ENCODE results near the gene THADA. TPM values are rescaled to one million over a fixed set of nuclear protein-coding genes. Genes with fewer than 3 reads are reported as not detected.

Gene THADA
- total RNA-seq, 1 experiment from 2014 or later = 29.4 TPM

- H2AFZ ChIP-seq (ENCODE audit: low read length) = no peak overlapping the region
Observed at GRCh38 chr2:43444989-43445645, 150.7 kb downstream of the THADA start.

DNA sequence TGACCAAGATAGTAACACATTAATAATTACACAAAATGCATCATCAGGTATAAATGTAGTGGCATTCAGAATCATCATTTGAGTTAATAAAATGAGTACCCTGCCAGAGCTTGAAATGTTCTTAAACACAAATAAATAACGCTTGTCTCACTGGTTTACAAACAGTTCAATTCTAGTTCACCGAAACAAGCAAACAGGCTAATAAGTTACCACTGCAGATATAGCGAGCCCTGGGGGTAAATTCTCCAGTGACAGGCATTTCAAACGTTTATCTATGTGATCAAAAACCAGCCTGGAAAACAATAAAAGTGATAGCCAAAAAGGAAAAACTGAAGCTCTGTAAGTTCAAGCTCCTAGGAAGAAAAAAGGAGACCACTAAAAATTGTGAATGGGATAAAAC lies 152.6 kb downstream of the THADA start:
- Histone ChIP-seq H3K79me2 (ENCODE audit: low read length) (no peaks in the 10 kb centered on the region), H3K9me2 (replicated peaks; ENCODE audit: insufficient read depth, low read length) (no peaks in the 10 kb centered on the region; the same call in 1 of the 2 replicates), H3K9ac (ENCODE audit: low read length) (no peak overlapping the region), H3K4me3 (ENCODE audit: low read length) (no peak overlapping the region), H3K27me3 (ENCODE audit: low read length) (no peaks in the 10 kb centered on the region), H3K36me3 (ENCODE audit: insufficient read depth, low read length) (no peaks in the 10 kb centered on the region), H3K9me3 (ENCODE audit: low read length) (no peaks in the 10 kb centered on the region), H4K20me1 (ENCODE audit: insufficient read depth, low read depth, low read length) (no peaks in the 10 kb centered on the region), H3K4me1 (ENCODE audit: low read length) (peaks cover 3% of the 10 kb centered on the region; the same call in 1 of the 2 replicates), H3K4me2 (ENCODE audit: low read depth, low read length, poor library complexity, severe bottlenecking) (no peak overlapping the region), H2AFZ (ENCODE audit: low read length) (no peak overlapping the region), H3K27ac (ENCODE audit: low read length) (no peak overlapping the region)
- DNase-seq = no peak

More at GRCh38 chr2:43444989-43445645, 150.7 kb downstream of the THADA start:
- Histone ChIP-seq H3K27me3 (ENCODE audit: low read length) (no peaks in the 10 kb centered on the region), H3K9ac (ENCODE audit: low read length) (no peak overlapping the region), H3K27ac (ENCODE audit: low read length) (no peak overlapping the region), H3K79me2 (ENCODE audit: low read length) (no peaks in the 10 kb centered on the region), H3K9me2 (replicated peaks; ENCODE audit: insufficient read depth, low read length) (no peaks in the 10 kb centered on the region; the same call in 1 of the 2 replicates), H3K4me1 (ENCODE audit: low read length) (peaks cover 2% of the 10 kb centered on the region; the same call in 1 of the 2 replicates), H3K4me2 (ENCODE audit: low read depth, low read length, poor library complexity, severe bottlenecking) (no peak overlapping the region), H3K4me3 (ENCODE audit: low read length) (no peak overlapping the region), H4K20me1 (ENCODE audit: insufficient read depth, low read depth, low read length) (no peaks in the 10 kb centered on the region), H3K36me3 (ENCODE audit: insufficient read depth, low read length) (no peaks in the 10 kb centered on the region), H3K9me3 (ENCODE audit: low read length) (no peaks in the 10 kb centered on the region)
- no peak for DNase-seq

- no peaks in the 10 kb centered on the region for H3K27me3 ChIP-seq (ENCODE audit: low read length)
- H3K4me3 ChIP-seq (ENCODE audit: low read length) = no peak overlapping the region
- H4K20me1 ChIP-seq (ENCODE audit: insufficient read depth, low read depth, low read length) = no peaks in the 10 kb centered on the region
- no peaks in the 10 kb centered on the region for H3K9me3 ChIP-seq (ENCODE audit: low read length)
- no peaks in the 10 kb centered on the region; the same call in 1 of the 2 replicates for H3K9me2 ChIP-seq (replicated peaks; ENCODE audit: insufficient read depth, low read length)
- H2AFZ ChIP-seq (ENCODE audit: low read length) = no peak overlapping the region
- peaks cover 11% of the 10 kb centered on the region for H3K4me1 ChIP-seq (ENCODE audit: low read length)
- H3K9ac ChIP-seq (ENCODE audit: low read length) = no peak overlapping the region
- H3K36me3 ChIP-seq (ENCODE audit: insufficient read depth, low read length) = no peaks in the 10 kb centered on the region
- no peak overlapping the region for H3K27ac ChIP-seq (ENCODE audit: low read length)
- H3K4me2 ChIP-seq (ENCODE audit: low read depth, low read length, poor library complexity, severe bottlenecking) = no peak overlapping the region
- no peak for DNase-seq
- H3K79me2 ChIP-seq (ENCODE audit: low read length) = no peaks in the 10 kb centered on the region
Observed at GRCh38 chr2:43441195-43441594, 154.6 kb downstream of the THADA start.

- no peak overlapping the region for H3K4me2 ChIP-seq (ENCODE audit: low read depth, low read length, poor library complexity, severe bottlenecking)
- H4K20me1 ChIP-seq (ENCODE audit: insufficient read depth, low read depth, low read length) = no peaks in the 10 kb centered on the region
- no peak overlapping the region for H2AFZ ChIP-seq (ENCODE audit: low read length)
- peaks cover 15% of the 10 kb centered on the region for H3K4me1 ChIP-seq (ENCODE audit: low read length)
- H3K4me3 ChIP-seq (ENCODE audit: low read length) = no peak overlapping the region
- H3K36me3 ChIP-seq (ENCODE audit: insufficient read depth, low read length) = no peaks in the 10 kb centered on the region
- H3K27ac ChIP-seq (ENCODE audit: low read length) = no peak overlapping the region
- H3K9ac ChIP-seq (ENCODE audit: low read length) = no peak overlapping the region
- no peak for DNase-seq
- no peaks in the 10 kb centered on the region for H3K9me3 ChIP-seq (ENCODE audit: low read length)
- no peaks in the 10 kb centered on the region for H3K27me3 ChIP-seq (ENCODE audit: low read length)
- no peaks in the 10 kb centered on the region for H3K79me2 ChIP-seq (ENCODE audit: low read length)
- no peaks in the 10 kb centered on the region; the same call in 1 of the 2 replicates for H3K9me2 ChIP-seq (replicated peaks; ENCODE audit: insufficient read depth, low read length)
Observed at GRCh38 chr2:43438858-43439655, 156.8 kb downstream of the THADA start.

GRCh38 chr2:43438342-43438741 lies 157.5 kb downstream of the THADA start:
- Histone ChIP-seq H3K4me3 (ENCODE audit: low read length) (no peak overlapping the region), H3K9me3 (ENCODE audit: low read length) (no peaks in the 10 kb centered on the region), H2AFZ (ENCODE audit: low read length) (no peak overlapping the region), H4K20me1 (ENCODE audit: insufficient read depth, low read depth, low read length) (no peaks in the 10 kb centered on the region), H3K36me3 (ENCODE audit: insufficient read depth, low read length) (no peaks in the 10 kb centered on the region), H3K4me1 (ENCODE audit: low read length) (peaks cover 15% of the 10 kb centered on the region), H3K27ac (ENCODE audit: low read length) (no peak overlapping the region), H3K79me2 (ENCODE audit: low read length) (no peaks in the 10 kb centered on the region), H3K4me2 (ENCODE audit: low read depth, low read length, poor library complexity, severe bottlenecking) (no peak overlapping the region), H3K27me3 (ENCODE audit: low read length) (no peaks in the 10 kb centered on the region), H3K9me2 (replicated peaks; ENCODE audit: insufficient read depth, low read length) (no peaks in the 10 kb centered on the region; the same call in 1 of the 2 replicates), H3K9ac (ENCODE audit: low read length) (no peak overlapping the region)
- no peak for DNase-seq

DNA sequence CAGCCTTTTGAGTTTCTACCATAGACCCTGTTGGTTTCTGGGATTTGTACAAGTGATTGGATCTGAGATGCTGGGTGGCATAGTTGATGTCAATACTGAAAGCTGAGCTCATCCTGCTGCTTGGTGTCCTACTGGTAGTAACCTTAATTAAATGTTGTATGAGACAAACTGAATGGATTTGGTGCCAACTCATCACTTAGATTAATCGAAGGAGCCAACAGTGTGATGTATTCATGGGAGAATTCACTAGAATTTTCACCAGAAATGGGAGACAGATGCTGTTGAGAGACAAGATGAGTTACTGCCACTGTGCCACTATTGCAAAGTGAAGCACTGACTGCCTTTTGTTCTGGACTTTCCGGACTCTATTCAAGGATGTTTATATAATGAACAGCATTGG lies 158.5 kb downstream of the THADA start:
- H3K27me3 ChIP-seq (ENCODE audit: low read length) = no peaks in the 10 kb centered on the region
- no peaks in the 10 kb centered on the region for H3K79me2 ChIP-seq (ENCODE audit: low read length)
- H3K36me3 ChIP-seq (ENCODE audit: insufficient read depth, low read length) = no peaks in the 10 kb centered on the region
- H3K9me2 ChIP-seq (replicated peaks; ENCODE audit: insufficient read depth, low read length) = no peaks in the 10 kb centered on the region; the same call in 1 of the 2 replicates
- peaks cover 15% of the 10 kb centered on the region for H3K4me1 ChIP-seq (ENCODE audit: low read length)
- no peaks in the 10 kb centered on the region for H4K20me1 ChIP-seq (ENCODE audit: insufficient read depth, low read depth, low read length)
- H2AFZ ChIP-seq (ENCODE audit: low read length) = no peak overlapping the region
- no peak overlapping the region for H3K4me2 ChIP-seq (ENCODE audit: low read depth, low read length, poor library complexity, severe bottlenecking)
- H3K9me3 ChIP-seq (ENCODE audit: low read length) = no peaks in the 10 kb centered on the region
- no peak overlapping the region for H3K9ac ChIP-seq (ENCODE audit: low read length)
- H3K27ac ChIP-seq (ENCODE audit: low read length) = no peak overlapping the region
- no peak for DNase-seq
- H3K4me3 ChIP-seq (ENCODE audit: low read length) = no peak overlapping the region

- Histone ChIP-seq H3K9me2 (replicated peaks; ENCODE audit: insufficient read depth, low read length) (no peaks in the 10 kb centered on the region), H3K27ac (ENCODE audit: low read length) (no peak overlapping the region), H3K9ac (ENCODE audit: low read length) (no peak overlapping the region), H3K27me3 (ENCODE audit: low read length) (no peaks in the 10 kb centered on the region), H3K79me2 (ENCODE audit: low read length) (no peaks in the 10 kb centered on the region), H3K4me2 (ENCODE audit: low read depth, low read length, poor library complexity, severe bottlenecking) (no peak overlapping the region), H4K20me1 (ENCODE audit: insufficient read depth, low read depth, low read length) (no peaks in the 10 kb centered on the region), H3K36me3 (ENCODE audit: insufficient read depth, low read length) (no peaks in the 10 kb centered on the region), H3K4me1 (ENCODE audit: low read length) (peaks cover 15% of the 10 kb centered on the region), H3K4me3 (ENCODE audit: low read length) (no peak overlapping the region), H3K9me3 (ENCODE audit: low read length) (no peaks in the 10 kb centered on the region), H2AFZ (ENCODE audit: low read length) (no peak overlapping the region)
- DNase-seq = no peak
Observed at GRCh38 chr2:43436431-43436830, 159.4 kb downstream of the THADA start.

- DNase-seq = no peak
- Histone ChIP-seq H3K9me3 (ENCODE audit: low read length) (no peaks in the 10 kb centered on the region), H4K20me1 (ENCODE audit: insufficient read depth, low read depth, low read length) (no peaks in the 10 kb centered on the region), H3K4me2 (ENCODE audit: low read depth, low read length, poor library complexity, severe bottlenecking) (no peak overlapping the region), H3K4me1 (ENCODE audit: low read length) (peaks cover 15% of the 10 kb centered on the region), H3K4me3 (ENCODE audit: low read length) (no peak overlapping the region), H3K27me3 (ENCODE audit: low read length) (no peaks in the 10 kb centered on the region), H3K36me3 (ENCODE audit: insufficient read depth, low read length) (no peaks in the 10 kb centered on the region), H3K79me2 (ENCODE audit: low read length) (no peaks in the 10 kb centered on the region), H3K9ac (ENCODE audit: low read length) (no peak overlapping the region), H3K27ac (ENCODE audit: low read length) (no peak overlapping the region), H2AFZ (ENCODE audit: low read length) (no peak overlapping the region), H3K9me2 (replicated peaks; ENCODE audit: insufficient read depth, low read length) (no peaks in the 10 kb centered on the region)
Observed at GRCh38 chr2:43435746-43436145, 160.1 kb downstream of the THADA start.

Data from Karpas-422 (cell line).